Stimulated activated CD4-positive, alpha-beta T cell treated with anti-CD3 and anti-CD28 coated beads, Interleukin-12 subunit alpha, Interleukin-12 subunit beta, amount 100 ng/mL, for 48 hours (primary cell): ENCODE measurements around the gene RNF213.
"Not testable (repeated sequence)": the region's sequence is repeated elsewhere in the genome, so short reads cannot be mapped to it uniquely, and the experiment has no call there.

Experiments
- DNase-seq, 3 donors: peaks; one replicate each; pipeline ENCODE4 v3.0.0-alpha.2; 2020; ENCODE audit warnings: low read depth in 2 of 3, low spot score in 1 of 3

Gene RNF213

DNA sequence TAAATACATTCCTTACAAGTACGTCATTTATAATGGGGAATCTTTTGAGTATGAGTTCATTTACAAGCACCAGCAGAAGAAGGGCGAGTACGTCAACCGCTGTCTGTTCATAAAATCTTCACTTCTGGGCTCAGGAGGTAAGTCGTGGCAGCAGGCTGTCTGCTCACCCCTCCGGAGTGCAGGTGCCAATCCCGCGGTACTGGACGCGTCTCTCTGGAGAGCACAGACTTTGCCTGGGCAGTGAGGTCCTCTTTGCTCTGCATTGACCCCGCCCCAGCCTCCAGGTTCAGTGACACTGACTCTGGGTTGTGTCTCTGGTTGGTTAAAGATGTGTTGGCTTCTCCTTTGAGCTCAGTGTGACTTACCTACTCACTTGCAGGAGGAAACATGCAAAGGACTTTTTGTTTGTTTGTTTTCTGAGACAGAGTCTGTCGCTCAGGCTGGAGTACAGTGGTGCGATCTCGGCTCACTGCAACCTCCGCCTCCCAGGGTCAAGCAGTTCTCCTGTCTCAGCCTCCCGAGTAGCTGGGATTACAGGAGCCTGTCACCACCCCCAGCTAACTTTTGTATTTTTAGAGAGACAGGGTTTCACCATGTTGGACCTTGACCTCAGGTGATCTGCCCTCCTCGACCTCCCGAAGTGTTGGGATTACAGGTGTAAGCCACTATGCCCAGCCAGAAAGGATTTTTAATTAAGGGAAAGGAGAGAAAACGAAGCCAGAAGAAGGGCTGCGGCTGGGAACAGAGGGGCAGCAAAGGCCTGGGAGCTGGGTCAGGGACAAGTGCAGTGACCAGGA lies 31.2 kb downstream of the RNF213 start:
- no peak for DNase-seq

DNA sequence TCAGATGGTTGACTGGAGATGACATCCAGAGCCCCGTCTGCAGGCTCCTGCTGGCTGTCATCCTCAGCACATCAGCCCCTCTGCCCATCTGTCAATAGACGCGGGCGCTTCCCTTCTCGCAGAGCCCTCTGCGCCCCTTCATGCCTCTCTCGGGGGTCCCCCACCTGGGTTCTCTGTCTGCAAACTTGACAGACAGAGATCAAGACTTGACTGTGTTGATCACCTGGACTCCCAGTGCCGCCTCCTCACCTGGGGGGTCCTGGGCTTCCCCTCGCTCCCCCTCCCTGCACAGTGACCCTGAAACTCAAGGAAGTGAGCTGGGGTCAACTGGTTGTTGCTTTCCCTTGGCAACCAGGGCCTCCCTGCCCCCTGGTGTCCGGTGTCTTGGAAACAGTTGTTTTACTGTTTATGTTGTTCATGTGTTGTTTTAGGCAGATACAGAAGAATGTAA lies 31.9 kb downstream of the RNF213 start:
- no peak for DNase-seq

DNA sequence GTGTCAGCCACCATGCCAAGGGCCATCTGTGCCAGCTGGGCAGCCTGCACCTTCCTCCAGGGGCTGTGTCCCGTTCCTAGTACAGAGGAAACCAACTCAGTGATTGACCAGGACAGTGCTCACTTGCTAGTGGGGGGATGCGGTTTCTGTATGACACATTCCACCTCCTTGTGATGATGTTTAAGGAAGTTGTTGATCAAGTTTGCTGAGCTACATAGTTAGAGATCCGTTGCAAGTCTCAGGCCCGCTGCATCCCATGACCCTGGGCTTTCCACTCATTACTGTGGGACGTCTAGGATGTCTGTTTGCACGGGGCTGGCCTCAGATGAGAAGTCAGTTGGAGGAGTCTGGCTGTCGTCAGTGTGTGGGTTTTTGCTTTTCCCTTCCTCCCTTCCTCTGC lies 33.6 kb downstream of the RNF213 start:
- no peak for DNase-seq

DNA sequence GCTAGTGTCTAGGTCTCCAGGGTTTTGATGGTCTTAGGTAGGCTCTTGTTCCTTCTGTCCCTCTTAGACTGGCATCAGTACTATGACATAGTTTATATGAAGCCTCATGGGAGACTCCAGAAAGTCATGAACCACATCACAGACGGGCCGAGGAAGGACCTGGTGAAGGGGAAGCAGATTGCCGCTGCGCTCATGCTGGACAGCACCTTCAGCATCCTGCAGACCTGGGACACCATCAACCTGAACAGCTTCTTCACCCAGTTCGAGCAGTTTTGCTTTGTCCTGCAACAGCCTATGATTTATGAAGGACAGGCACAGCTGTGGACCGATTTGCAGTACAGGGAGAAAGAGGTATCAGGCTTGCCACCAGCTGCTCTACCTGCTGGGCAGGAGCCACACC lies 34.0 kb downstream of the RNF213 start:
- DNase-seq = no peak

DNA sequence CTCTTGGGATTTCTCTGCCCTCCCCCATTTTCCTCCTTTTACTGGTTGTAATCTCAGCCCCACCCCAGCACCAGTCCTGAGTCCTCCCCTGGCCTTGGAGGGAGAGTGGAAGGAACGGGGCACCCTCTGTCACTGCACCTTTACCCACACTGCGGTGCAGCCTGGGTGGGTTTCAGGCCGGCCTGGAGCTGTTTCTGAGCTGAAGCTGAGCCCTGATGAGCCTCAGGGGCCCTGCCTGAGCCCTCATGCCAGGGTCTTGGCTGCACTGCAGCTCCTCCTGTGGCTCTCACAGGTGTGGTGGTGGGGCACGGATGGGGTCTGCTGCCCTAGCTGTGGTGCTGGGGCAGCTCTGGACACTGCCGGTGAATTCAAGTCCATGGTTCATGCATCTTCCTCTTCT lies 34.5 kb downstream of the RNF213 start:
- DNase-seq = no peak

DNA sequence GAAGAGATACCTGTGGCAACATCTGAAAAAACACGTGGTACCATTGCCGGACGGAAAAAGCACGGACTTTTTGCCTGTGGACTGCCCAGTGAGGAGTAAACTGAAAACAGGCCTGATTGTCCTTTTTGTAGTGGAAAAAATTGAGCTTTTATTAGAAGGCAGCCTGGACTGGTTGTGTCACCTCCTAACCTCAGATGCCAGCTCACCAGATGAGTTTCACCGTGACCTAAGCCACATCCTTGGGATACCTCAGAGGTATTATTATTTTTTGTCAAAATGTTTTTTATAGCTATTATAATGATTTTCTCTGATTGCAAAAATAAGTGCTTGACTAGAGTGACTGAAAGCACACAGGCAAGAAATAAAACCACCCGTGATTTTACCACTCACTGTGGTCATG lies 34.9 kb downstream of the RNF213 start:
- no peak for DNase-seq

DNA sequence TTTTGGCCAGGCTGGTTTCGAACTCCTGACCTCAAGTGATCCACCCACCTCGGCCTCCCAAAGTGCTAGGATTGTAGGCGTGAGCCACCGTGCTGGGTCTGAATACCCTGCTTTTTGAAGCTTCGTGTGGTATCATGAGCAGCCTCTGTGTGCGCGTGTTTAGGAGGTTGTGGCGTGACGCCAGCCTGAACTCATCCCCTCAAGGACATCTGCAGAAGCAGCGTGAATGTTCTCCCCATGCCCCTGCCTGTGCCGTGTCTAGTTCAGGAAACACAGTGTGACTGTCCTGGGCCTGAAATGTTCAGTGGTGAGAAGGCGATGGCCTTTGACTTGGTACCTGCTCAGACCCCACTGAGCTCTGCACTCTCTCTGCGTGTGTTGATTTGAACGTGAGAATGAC lies 35.6 kb downstream of the RNF213 start:
- no peak for DNase-seq

DNA sequence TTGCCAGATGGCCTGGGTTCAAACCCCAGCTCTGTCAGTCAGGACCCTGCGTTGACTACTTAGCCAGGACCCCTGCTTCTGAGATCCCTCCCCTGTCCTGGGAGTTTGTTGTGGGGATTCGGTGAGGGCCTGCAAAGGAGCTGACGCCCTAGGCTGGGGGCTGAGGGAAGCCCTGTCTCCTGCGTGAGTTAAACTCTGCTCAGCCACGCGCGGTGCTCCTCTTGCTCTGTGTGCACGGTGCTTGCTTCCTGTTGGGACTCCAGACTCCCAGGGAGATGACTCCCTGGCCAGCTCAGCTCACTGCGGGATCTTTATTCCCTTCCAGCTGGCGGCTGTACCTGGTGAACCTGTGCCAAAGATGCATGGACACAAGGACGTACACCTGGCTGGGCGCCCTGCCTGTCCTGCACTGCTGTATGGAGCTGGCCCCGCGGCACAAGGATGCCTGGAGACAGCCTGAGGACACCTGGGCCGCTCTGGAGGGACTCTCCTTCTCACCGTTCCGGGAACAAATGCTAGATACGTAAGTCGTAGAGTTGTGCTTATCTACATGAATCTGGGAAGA lies 37.4 kb downstream of the RNF213 start:
- no peak for DNase-seq

DNA sequence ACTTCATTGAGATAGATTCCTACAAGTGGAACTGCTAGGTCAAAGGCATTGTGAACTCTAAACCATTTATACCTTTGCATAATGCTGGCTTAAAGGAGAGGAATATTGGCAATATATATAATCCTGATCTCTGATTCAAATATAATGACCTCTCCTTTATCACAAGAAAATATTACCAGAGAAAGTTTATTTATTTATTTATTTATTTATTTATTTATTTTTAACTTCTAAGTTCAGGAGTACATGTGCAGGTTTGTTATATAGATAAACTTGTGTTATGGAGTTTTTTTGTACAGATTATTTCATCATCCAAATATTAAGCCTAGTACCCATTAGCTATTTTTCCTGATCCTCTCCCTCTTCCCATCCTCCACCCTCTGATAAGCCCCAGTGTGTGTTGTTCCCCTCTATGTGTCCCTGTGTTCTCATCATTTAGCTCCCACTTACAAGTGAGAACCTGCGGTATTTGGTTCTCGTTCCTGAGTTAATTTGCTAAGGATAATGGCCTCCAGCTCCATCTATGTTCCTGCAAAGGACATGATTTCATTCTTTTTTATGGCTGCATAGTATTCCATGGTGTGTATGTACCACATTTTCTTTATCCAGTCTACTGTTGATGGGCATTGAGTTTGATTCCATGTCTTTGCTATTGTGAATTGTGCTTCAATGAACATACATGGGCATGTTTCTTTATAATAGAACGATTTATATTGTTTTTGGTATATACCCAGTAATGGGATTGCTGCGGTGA lies 38.9 kb downstream of the RNF213 start:
- DNase-seq = not testable (repeated sequence)

DNA sequence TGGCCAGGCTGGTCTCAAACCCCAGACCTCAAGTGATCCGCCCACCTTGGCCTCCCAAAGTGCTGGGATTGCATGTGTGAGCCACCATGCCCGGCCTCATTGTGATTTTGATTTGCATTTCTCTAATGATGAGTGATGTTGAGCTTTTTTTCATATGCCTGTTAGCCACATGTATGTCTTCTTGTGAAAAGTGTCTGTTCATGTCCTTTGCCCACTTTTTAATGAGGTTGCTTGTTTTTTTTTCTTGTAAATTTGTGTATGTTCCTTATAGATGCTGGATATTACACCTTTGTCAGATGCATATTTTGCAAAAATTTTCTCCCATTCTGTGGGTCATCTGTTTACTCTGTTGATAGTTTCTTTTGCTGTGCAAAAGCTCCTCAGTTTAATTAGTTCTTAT lies 40.1 kb downstream of the RNF213 start:
- not testable (repeated sequence) for DNase-seq

DNA sequence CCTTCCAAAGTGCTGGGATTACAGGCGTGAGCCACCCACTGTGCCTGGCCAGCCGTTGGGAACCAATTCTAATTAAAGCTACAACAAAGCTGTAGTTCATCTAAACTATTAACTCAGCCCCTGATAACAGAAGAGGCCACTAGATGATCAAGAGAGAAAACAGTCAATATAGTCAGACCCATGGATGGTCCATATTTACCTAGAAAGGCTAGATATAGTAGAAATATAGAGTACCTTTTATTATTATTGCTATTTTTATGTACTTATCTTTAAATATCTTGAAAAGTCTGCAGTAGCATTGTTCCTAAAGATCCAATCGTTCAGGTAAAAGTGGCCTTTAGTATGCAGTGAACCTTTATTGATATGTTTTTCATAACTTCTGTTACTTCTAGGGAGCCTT lies 43.2 kb downstream of the RNF213 start:
- DNase-seq = no peak

DNA sequence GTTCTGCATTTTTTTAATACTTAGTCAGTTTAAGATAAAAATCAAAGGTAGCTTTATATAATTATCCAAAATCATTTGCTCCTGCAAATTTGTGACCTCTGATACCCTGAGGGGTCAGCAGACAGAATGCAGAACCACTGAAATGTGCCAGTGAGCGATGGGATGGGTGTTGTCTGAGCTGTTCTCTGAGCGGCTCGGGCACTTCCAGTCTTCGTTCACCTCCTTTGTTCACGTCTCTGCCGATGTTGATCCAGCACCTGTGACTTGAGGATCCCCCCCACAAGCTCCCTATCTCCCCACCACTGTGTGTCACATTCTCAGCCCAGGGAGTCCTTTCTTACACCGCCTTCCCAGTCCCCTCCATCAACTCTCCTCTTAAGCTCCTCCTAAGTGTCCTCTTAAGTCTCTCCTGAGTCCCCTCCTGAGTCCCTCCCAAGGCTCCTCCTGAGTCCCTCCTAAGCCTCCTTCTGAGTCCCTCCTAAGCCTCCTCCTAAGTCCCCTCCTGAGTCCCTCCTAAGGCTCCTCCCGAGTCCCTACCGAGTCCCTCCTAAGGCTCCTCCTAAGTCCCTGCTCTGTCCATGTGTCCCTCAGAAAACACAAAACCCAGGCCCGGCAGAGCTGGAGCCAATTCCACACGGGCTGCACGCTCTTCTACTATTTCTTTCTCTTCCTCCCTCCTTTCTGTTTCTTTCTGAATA lies 47.5 kb downstream of the RNF213 start:
- DNase-seq = no peak

DNA sequence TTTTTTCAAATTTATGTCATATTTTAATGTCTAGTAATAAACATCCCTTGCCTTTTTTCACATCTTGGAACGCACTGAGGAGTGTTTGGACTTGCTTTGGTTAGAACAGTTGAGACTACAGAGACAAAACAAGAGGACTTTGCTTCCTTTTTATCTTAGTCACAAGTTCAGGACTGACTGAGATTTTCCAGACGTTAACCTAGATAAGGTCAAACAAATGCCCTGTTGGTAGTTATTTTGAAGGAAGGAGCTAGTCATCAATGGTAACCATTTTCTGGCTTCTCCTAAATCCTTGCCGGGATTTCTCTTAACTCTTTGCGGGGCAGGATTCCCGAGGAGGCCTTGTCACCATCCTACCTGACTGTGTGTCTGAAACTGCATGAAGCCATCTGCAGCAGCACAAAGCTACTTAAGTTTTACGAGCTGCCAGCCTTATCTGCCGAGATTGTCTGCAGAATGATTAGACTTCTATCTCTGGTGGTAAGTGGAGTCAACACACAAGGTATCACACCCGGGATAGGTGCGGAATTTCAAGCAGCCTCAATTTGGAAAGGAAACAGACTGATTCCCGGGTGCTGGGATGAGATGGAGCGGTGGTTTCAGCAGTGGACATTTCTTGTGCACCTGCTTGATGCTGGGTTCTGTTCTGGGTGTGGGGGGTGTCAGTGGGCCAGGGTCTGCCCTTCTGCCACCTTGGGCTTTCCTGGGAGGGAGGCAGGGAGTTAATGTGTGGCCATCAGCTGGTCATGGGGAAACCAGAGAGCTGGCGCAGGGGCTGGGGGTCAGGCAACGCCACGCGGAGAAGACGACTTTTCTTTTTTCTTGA lies 48.3 kb downstream of the RNF213 start:
- DNase-seq = no peak

DNA sequence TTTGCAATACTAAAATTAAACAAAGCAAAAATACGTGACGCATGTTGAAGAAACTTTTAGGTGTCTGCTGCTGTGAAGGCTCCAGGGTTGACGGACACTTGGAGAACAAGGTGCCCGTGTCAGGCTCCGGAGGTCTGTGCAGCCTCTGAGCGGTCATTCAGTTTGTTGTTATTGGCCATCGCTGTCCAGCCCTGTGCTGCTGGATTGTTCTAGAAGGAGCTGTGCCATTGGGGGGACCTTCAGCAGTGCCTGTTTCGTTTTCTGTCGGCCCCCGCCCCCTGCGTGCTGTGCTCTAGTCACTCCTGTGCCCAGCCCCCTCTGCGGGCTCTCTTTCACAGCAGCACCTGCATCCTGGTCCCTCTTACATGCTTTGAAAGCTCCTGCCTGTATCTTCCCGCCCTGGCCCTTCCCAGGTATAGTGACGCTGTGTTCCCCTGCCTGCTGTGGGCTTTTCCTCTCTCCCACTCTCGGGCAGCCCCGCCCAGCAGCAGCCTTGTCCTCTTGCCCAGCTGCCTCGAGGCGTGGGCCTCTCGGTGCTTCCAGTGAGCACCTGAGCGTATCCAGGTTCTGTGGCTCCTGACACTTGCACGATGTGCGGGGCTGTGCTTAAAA lies 50.7 kb downstream of the RNF213 start:
- no peak for DNase-seq

DNA sequence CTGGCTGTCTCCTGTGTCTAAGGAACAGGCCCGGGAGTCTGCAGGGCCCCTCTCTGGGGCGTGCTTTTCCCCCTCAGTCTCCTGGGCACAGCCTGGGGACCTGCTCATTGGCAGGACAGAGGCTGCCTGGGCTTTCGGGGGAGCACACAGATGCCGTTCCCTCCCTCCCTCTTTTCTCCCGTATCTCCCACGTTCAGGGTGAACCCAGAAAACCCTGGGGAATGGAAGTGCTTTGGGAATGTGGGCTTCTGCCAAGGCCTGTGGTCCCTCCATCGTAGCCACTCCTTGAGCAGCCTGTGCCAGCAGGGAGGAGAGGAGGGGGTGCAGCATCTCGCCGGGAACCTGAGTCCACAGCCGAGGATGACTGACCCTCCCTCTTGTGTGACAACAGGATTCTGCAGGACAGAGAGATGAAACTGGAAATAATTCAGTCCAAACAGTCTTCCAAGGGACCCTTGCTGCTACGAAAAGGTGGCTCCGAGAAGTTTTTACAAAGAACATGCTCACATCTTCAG lies 52.0 kb downstream of the RNF213 start:
- DNase-seq = no peak

DNA sequence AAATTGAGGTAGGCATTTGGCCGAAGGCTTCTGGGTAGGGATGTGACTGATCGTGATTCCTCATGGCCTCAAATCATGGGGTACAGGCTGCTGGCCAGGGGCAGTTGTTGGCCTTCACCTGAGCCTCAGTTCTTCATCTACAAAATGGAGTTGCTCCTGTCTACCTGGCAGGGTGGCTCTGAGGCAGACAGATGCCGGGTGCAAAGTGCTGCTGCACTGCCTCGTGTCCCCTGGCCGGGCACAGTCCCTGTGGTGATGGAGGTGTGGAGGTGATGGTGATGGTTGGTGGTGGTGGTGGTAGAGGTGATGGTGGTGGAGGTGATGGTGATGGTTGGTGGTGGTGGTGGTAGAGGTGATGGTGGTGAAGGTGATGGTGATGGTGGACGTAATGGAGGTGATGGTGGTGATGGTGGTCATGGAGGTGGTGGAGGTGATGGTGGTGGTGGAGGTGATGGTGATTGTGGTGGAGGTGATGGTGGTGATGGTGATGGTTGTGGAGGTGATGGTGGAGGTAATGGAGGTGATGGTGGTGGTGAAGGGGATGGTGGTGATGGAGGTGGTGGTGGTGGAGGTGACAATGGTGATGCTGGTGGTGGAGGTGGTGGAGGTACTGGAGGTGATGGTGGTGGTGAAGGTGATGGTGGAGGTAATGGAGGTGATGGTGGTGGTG lies 52.6 kb downstream of the RNF213 start:
- DNase-seq = no peak

DNA sequence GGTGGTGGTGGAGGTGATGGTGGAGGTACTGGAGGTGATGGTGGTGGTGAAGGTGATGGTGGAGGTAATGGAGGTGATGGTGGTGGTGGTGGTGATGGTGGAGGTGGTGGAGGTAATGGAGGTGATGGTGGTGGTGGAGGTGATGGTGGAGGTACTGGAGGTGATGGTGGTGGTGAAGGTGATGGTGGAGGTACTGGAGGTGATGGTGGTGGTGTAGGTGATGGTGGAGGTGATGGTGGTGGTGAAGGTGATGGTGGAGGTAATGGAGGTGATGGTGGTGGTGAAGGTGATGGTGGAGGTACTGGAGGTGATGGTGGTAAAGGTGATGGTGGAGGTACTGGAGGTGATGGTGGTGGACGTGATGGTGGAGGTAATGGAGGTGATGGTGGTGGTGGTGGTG lies 53.3 kb downstream of the RNF213 start:
- DNase-seq = not testable (repeated sequence)

DNA sequence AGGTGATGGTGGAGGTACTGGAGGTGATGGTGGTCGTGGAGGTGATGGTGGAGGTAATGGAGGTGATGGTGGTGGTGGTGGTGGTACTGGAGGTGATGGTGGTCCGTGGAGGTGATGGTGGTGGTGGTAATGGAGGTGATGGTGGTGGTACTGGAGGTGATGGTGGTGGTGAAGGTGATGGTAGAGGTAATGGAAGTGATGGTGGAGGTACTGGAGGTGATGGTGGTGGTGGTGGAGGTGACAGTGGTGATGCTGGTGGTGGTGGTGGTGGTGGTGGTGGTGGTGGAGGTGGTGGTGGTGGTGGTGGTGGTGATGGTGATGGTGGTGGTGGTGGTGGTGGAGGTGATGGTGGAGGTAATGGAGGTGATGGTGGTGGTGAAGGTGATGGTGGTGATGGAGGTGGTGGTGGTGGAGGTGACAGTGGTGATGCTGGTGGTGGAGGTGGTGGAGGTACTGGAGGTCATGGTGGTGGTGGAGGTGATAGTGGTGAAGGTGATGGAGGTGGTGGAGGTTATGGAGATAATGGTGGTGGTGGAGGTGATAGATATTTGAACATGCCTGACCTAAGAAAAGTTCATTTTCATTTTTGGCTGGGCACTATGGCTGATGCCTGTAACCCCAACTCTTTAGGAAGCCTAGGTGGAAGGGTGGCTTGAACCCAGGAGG lies 55.0 kb downstream of the RNF213 start:
- DNase-seq = no peak

DNA sequence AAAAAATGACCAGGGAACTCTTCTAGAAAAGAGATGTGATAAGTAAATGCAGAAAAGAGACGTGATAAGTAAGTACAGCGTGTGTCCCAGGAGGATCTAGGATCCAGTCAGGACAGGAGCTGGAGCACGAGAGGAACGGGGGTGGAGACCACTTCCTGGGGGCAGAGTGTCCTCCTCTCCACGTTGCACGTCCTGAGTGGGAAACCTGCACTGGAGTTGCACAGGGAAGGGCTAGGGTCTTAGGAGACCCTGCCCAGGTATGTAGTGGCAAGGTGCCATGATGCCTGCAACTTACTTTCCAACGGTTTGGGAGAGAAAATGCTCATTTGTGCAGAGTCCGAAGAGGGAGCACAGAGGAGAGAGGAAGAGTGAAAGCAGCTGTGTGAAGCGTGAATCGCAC lies 55.8 kb downstream of the RNF213 start:
- DNase-seq = no peak
